ENCODE data around the gene CASZ1.

GRCh38 chr1:10722803-10723202 is 73.6 kb downstream of the CASZ1 start:
- no peak for TF ChIP-seq CTCF (IDR thresholded peaks at IDR 0.05)
- TF ChIP-seq POLR2A (IDR thresholded peaks at IDR 0.05): no peak
- TF ChIP-seq POLR2AphosphoS5 (IDR thresholded peaks at IDR 0.05): no peak

Measured in stomach (tissue), 4 donors.